Measurements from ENCODE around the gene TRAK2. TPM values are rescaled to one million over a fixed set of nuclear protein-coding genes. Genes with fewer than 3 reads are reported as not detected.
"Not testable (repeated sequence)": the region's sequence is repeated elsewhere in the genome, so short reads cannot be mapped to it uniquely, and the experiment has no call there.

TRAK2 gene
- polyA plus RNA-seq, 1 donor from 2014 or later: 33.0 TPM

DNA sequence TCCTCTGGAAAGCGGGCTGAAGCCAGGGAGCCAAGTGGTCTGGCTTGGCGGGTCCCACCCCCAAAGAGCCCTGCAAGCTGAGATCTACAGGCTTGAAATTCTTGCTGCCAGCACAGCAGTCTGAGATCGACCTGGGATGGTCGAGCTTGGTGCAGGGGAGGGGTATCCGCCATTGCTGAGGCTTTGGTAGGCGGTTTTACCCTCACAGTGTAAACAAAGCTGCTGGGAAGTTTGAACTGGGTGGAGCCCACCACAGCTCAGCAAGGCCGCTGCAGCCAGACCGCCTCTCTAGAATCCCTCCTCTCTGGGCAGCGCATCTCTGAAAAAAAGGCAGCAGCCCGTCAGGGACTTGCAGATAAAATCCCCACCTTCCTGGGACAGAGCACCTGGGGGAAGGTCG, 81.5 kb downstream of the TRAK2 start:
- no peaks in the 10 kb centered on the region for H3K27me3 Mint-ChIP-seq
- H3K4me1 Mint-ChIP-seq: peaks cover 6 to 13% (median 12%) of the 10 kb centered on the region in 3 donors
- peaks cover 0 to 14% (median 7%) of the 10 kb centered on the region in 3 donors for H3K9me3 Mint-ChIP-seq
- H3K4me3 Mint-ChIP-seq: no peak overlapping the region
- H3K27ac Mint-ChIP-seq: peak overlapping the region in 1 of 3 donors; percentile 32
- H3K36me3 Mint-ChIP-seq: peaks cover 23% of the 10 kb centered on the region

GRCh38 chr2:201369318-201369717, 81.9 kb downstream of the TRAK2 start:
- not testable (repeated sequence) for H3K27ac Mint-ChIP-seq, H3K27me3 Mint-ChIP-seq, H3K4me3 Mint-ChIP-seq
- Mint-ChIP-seq H3K36me3 (peaks cover 20% of the 10 kb centered on the region), H3K4me1 (peaks cover 6 to 13% (median 12%) of the 10 kb centered on the region in 3 donors), H3K9me3 (peaks cover 0 to 14% (median 7%) of the 10 kb centered on the region in 3 donors)

GRCh38 chr2:201366146-201366545, 85.1 kb downstream of the TRAK2 start:
- Mint-ChIP-seq H3K27me3 (no peaks in the 10 kb centered on the region), H3K9me3 (peaks cover 0 to 14% (median 7%) of the 10 kb centered on the region in 3 donors), H3K27ac (peak overlapping the region in 1 of 3 donors; percentile 24), H3K4me3 (no peak overlapping the region), H3K4me1 (peaks cover 4 to 5% (median 4%) of the 10 kb centered on the region in 3 donors), H3K36me3 (peaks cover 18% of the 10 kb centered on the region)

DNA sequence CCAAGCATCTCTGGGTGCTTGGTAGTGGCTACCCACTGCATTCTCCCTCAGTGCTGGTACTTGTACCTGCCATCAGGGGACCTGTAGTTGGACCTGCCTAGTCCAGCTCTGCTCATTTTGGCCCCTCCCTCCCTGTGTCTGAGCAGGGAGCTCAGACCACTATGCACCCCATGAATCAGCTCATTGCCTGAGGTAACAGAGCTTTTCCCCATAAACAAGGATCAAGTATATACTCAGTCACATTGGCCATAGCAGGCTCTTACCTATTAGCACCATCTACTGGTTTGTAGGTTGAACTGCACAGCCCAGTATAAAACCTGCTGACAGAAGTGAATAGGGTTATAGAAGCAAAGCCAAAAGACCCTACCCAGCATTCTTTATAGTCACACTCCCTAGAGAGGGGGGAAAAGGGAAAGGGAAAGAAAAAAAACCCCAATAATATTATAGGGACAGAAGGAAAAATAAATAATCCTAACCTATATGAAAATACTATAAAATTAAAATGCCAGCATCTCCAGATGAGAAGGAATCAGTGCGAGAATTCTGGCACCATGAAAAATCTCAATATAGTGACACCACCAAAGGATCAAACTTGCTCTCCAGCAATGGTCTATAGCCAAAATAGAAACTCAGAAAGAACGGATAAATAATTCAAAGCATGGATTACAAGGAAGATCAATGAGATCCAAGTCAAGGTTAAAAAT, 87.2 kb downstream of the TRAK2 start:
- no peaks in the 10 kb centered on the region for H3K27me3 Mint-ChIP-seq

GRCh38 chr2:201362396-201362795, 88.9 kb downstream of the TRAK2 start:
- Mint-ChIP-seq H3K27ac (no peak overlapping the region), H3K36me3 (peaks cover 10% of the 10 kb centered on the region), H3K4me1 (peaks cover 5 to 6% (median 5%) of the 10 kb centered on the region in 3 donors), H3K4me3 (no peak overlapping the region), H3K9me3 (peaks cover 0 to 7% (median 5%) of the 10 kb centered on the region in 3 donors), H3K27me3 (no peaks in the 10 kb centered on the region)

More for the DNA sequence above, 87.2 kb downstream of the TRAK2 start:
- Mint-ChIP-seq H3K9me3 (peaks cover 0 to 14% (median 7%) of the 10 kb centered on the region in 3 donors), H3K4me3 (no peak overlapping the region), H3K36me3 (peaks cover 17% of the 10 kb centered on the region), H3K27ac (peak overlapping the region in 1 of 3 donors; percentile 37), H3K4me1 (peaks cover 4 to 5% (median 4%) of the 10 kb centered on the region in 3 donors)

DNA sequence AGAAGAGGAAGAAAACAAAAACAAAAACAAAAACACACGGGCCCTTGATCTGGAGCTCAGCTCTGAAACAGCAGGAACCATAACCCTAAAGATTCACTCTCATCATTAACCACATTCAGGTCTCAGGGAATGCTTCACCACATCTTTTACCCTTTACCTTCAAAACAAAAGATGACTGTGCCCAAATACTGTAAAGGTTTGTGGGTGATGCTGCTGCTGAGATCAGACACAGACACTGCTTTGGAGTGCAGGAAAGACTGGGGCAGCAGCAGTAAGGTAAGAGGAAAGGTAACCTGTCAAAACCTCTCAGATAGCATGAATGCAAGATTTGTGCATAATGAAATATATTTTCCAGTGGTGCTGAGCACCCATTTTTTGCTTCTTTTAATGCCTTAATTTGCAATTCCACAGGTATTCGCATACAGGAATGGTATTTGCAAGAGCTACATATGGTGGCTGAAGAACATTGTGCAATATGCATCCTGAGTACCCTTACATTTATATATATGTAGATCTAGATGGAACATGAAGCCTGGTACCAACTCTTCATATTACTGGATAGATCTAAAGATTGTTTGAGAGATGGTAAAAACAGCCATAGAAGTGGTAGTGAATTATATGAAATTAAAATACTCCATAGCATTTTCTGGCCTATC, 90.1 kb downstream of the TRAK2 start:
- Mint-ChIP-seq H3K27me3 (no peaks in the 10 kb centered on the region), H3K36me3 (no peaks in the 10 kb centered on the region), H3K27ac (no peak overlapping the region), H3K4me3 (no peak overlapping the region), H3K4me1 (peaks cover 9 to 11% (median 11%) of the 10 kb centered on the region in 3 donors), H3K9me3 (no peaks in the 10 kb centered on the region)

DNA sequence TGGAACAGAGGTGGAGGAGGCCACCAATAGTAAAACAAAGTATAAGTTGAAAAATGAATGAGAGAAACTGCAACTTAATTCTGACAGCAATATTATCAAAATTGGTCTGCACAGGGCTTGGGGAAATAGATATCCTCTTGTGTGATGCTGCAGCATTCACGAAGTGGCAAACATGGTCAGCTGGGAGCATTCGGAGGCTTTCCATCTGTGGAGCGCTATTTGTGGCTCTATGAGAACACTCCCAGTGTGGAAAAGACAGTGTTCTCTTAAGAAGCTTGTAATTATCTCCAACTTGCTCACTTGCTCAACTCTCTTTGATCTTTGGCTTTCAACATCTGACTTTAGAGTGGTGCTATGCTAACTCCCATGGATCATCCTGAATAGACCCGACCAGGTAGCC, 91.0 kb downstream of the TRAK2 start:
- Mint-ChIP-seq H3K9me3 (no peaks in the 10 kb centered on the region), H3K27me3 (no peaks in the 10 kb centered on the region), H3K36me3 (no peaks in the 10 kb centered on the region), H3K4me1 (peaks cover 7 to 11% (median 7%) of the 10 kb centered on the region in 3 donors), H3K4me3 (no peak overlapping the region), H3K27ac (peak overlapping the region in 1 of 3 donors; percentile 47)

GRCh38 chr2:201358684-201359083, 92.6 kb downstream of the TRAK2 start:
- Mint-ChIP-seq H3K4me3 (peak overlapping the region in 1 of 4 donors; percentile 35), H3K27ac (no peak overlapping the region), H3K36me3 (no peaks in the 10 kb centered on the region), H3K27me3 (no peaks in the 10 kb centered on the region), H3K9me3 (peaks cover 0 to 2% (median 0%) of the 10 kb centered on the region in 3 donors), H3K4me1 (peaks cover 4 to 8% (median 7%) of the 10 kb centered on the region in 3 donors)

GRCh38 chr2:201357221-201357620, 94.0 kb downstream of the TRAK2 start, which contains the start of gene FLACC1:
FLACC1 (minus strand) TSS chr2:201357345; CDS start chr2:201351404, 5,941 bp downstream.
- Mint-ChIP-seq H3K9me3 (peaks cover 0 to 2% (median 0%) of the 10 kb centered on the region in 3 donors), H3K27ac (peak within 1 kb of the TSS in 2 of 3 donors; percentile 13 to 54), H3K4me3 (peak within 1 kb of the TSS in 1 of 4 donors; percentile 39), H3K36me3 (no peaks in the 10 kb centered on the region), H3K4me1 (peaks cover 4 to 8% (median 7%) of the 10 kb centered on the region in 3 donors), H3K27me3 (no peaks in the 10 kb centered on the region)

DNA sequence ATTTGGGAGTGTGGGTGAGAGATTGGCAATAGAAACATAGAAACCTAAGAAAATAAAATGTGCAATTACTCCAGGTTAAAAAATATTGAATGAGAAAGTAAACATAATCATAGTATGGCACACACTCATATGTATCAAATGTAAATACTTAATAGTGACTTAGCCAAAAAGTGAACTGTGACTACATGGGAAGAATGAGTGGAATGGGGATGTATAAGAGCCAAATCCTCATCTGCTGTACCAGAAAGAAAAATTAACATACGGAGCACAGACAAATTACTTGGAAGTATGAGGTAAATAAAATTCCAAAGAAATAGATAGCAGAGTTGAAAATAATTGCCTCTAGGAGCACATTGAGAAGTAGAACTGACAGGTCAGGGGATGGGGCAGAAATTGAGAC, 98.1 kb downstream of the TRAK2 start:
- Mint-ChIP-seq H3K27me3 (no peaks in the 10 kb centered on the region), H3K27ac (no peak overlapping the region), H3K4me1 (peaks cover 4 to 8% (median 7%) of the 10 kb centered on the region in 3 donors), H3K4me3 (no peak overlapping the region), H3K36me3 (peaks cover 8% of the 10 kb centered on the region), H3K9me3 (peaks cover 0 to 2% (median 0%) of the 10 kb centered on the region in 3 donors)

DNA sequence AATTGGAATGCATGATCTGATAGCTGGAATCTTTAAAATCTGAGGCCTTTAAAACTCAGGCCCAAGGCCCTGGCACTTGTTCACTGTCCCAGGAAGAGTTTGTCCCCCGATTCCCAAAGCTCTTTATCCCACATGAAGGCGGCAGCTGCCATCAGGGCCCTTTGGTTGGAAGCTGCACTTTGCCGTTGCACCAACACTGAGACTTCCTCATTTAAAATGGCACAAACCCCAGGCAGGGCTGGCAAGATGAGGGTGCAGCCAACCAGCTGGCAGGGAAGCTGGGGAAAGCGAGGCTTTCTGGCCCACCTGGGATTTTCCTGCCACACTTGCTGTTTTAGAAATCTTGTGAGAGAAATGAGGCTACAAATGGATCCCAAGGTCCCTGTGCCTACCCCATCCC, 100.4 kb downstream of the TRAK2 start:
- Mint-ChIP-seq H3K36me3 (peaks cover 8% of the 10 kb centered on the region), H3K27me3 (no peaks in the 10 kb centered on the region), H3K4me3 (no peak overlapping the region), H3K4me1 (no peaks in the 10 kb centered on the region), H3K27ac (no peak overlapping the region), H3K9me3 (peaks cover 0 to 2% (median 0%) of the 10 kb centered on the region in 3 donors)

DNA sequence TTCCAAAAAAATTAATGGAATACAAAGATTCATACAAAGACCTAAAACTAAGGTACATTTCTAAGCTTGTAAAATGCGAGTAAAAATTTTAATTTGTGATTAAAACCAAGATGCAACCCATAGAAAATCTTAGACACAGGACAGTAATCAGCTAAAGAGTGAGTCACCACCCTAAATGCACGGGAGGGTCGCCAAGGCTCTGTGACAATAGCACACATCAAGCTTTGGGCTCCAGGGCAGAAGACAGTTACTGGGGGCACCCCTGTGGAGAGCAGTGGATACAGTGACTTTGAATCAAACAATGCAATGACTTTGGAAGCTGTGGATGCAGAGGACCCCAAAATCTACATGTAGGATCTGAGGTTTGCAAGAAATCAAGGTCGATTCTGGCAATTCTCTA, 101.7 kb downstream of the TRAK2 start:
- Mint-ChIP-seq H3K36me3 (peaks cover 8% of the 10 kb centered on the region), H3K27me3 (no peaks in the 10 kb centered on the region), H3K9me3 (peaks cover 0 to 2% (median 0%) of the 10 kb centered on the region in 3 donors), H3K4me1 (peaks cover 3 to 6% (median 4%) of the 10 kb centered on the region in 3 donors), H3K4me3 (no peak overlapping the region), H3K27ac (no peak overlapping the region)

- H3K4me3 Mint-ChIP-seq: no peak overlapping the region
- no peak overlapping the region for H3K27ac Mint-ChIP-seq
- H3K9me3 Mint-ChIP-seq: no peaks in the 10 kb centered on the region
- peaks cover 8% of the 10 kb centered on the region for H3K36me3 Mint-ChIP-seq
- no peaks in the 10 kb centered on the region for H3K27me3 Mint-ChIP-seq
- H3K4me1 Mint-ChIP-seq: peaks cover 6 to 9% (median 7%) of the 10 kb centered on the region in 3 donors
Observed at GRCh38 chr2:201348758-201349157, 102.5 kb downstream of the TRAK2 start.

DNA sequence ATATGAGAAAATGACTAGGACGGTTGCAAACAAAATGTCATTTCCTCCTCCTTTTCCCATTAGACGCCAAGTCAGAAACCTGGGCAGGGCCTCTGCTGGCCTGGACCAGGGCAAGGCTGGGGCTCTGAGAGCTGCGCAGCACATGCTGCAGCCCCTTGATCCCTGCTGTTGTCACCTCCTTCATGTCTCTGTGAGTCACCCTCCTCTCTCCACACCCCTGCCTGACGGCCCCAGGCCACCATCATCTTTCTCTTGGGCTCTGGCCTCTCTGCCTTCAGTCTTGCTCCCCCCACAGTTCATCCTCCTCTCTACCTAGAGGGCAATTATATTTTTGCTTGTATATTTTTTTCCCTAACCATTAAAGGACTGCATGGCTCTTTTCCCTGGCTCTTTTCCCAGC, 104.1 kb downstream of the TRAK2 start:
- Mint-ChIP-seq H3K27me3 (no peaks in the 10 kb centered on the region), H3K4me1 (peaks cover 6 to 9% (median 7%) of the 10 kb centered on the region in 3 donors), H3K36me3 (peaks cover 8% of the 10 kb centered on the region), H3K27ac (no peak overlapping the region), H3K9me3 (no peaks in the 10 kb centered on the region), H3K4me3 (no peak overlapping the region)

DNA sequence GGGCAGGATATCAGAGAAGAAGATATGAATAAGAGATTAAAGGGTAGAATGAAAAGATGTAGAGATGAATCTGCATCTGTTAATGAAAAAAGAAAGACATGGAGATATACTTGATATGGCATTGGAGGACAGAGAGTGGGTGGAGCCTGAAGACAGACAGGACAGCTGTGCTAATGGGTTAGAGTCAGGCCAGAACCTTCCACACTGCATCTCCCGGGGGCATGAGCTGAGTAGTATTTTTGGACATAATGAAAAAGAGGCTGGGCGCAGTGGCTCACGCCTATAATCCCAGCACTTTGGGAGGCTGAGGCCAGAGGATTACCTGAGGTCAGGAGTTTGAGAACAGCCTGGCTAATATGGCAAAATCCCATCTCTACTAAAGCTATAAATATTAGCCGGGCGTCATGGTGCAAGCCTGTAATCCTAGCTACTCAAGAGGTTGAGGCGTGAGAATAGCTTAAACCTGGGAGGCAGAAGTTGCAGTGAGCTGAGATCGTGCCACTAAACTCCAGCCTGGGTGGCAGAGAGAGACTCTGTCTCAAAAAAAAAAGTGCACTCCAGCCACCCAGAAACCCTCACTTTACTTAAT, 105.5 kb downstream of the TRAK2 start:
- H3K9me3 Mint-ChIP-seq: peaks cover 0 to 2% (median 0%) of the 10 kb centered on the region in 3 donors
- peaks cover 6 to 9% (median 7%) of the 10 kb centered on the region in 3 donors for H3K4me1 Mint-ChIP-seq
- no peaks in the 10 kb centered on the region for H3K27me3 Mint-ChIP-seq
- peaks cover 4% of the 10 kb centered on the region for H3K36me3 Mint-ChIP-seq
- H3K4me3 Mint-ChIP-seq: no peak overlapping the region
- H3K27ac Mint-ChIP-seq: peak overlapping the region in 1 of 3 donors; percentile 39
